IPS-18c (cell line): ENCODE data around the gene ITPKB.
"Not testable (repeated sequence)": the region's sequence is repeated elsewhere in the genome, so short reads cannot be mapped to it uniquely, and the experiment has no call there.

ENCODE experiments used
- H3K4me3 ChIP-seq: 2 replicates; pipeline ENCODE4 v1.7.0; 2013; ENCODE audit warnings: low read depth, mild to moderate bottlenecking, low read length, moderate library complexity; ENCODE audit not compliant: insufficient read depth
- H3K9me3 ChIP-seq: one replicate; pipeline ENCODE4 v1.6.1; 2013; ENCODE audit warnings: mild to moderate bottlenecking, low read length, moderate library complexity; ENCODE audit not compliant: control insufficient read depth, insufficient read depth

ITPKB gene

DNA sequence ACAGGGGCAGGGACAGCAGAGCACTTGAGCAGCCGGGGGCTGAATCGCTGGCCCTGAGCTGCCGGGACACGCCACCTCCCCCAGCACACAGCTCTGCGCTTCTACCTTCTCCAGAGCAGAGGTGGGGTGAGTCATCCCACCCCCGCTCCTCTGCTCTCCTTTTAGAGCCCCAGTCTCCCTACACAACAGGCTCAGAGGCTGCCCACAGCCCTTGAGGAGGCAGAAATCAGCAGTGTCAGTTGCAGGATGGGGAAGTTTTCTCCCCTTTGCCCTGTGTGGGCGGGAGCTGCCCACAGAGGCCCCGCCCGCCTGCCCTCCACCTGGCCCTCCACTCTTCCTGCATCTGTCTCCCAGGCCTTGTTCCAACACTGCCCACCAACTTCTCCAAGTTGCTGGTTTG, 95.9 kb downstream of the ITPKB start:
- Histone ChIP-seq H3K4me3 (no peak overlapping the region), H3K9me3 (no peaks in the 10 kb centered on the region)

DNA sequence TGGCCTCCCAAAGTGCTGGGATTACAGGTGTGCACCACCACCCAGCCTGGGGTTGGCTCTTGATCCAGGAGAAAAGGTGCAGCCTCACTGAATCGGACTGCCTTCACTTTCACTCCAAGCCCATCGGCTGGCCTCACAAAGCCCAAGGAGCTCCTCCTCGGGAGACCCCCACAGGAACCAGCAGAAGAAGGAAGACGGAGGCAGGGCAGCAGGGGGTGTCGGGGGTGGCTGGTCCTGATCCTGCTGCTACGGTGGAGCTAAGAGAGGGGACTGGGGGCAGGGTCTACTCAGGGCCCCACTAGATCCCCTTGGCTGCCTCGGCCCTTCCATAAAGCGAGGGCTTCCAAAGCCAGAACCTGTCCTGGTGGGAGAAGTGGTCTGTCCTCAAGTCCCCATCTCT, 96.7 kb downstream of the ITPKB start:
- H3K9me3 ChIP-seq: no peaks in the 10 kb centered on the region
- no peak overlapping the region for H3K4me3 ChIP-seq

DNA sequence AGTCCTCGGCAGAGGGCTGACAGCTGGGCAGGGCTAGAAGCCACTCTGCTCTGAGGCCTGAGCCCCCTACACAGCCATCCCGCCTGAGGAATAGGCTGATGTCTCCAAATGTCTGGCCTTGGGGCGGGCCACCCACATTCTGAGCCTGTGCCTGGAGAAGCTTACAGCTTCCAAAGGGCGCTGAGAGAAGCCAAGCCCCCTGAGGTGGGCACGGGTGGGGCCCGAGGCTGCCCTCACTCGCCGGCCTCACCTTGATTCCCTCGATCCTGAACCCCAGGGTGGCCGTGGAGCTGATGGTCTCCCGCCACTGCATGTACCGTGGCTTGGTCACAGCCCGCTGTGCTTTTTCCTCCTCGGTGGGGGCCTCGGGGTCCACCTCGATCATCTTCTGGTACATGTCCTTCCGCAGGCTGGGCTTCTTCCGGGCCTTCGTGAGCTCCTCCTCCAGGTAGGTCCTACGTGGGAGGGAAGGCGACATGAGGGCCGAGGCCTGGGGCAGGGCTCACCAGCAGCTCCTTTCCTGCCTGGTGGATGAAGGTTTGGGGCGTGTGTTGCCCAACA, 97.3 kb downstream of the ITPKB start:
- no peaks in the 10 kb centered on the region for H3K9me3 ChIP-seq
- no peak overlapping the region for H3K4me3 ChIP-seq

DNA sequence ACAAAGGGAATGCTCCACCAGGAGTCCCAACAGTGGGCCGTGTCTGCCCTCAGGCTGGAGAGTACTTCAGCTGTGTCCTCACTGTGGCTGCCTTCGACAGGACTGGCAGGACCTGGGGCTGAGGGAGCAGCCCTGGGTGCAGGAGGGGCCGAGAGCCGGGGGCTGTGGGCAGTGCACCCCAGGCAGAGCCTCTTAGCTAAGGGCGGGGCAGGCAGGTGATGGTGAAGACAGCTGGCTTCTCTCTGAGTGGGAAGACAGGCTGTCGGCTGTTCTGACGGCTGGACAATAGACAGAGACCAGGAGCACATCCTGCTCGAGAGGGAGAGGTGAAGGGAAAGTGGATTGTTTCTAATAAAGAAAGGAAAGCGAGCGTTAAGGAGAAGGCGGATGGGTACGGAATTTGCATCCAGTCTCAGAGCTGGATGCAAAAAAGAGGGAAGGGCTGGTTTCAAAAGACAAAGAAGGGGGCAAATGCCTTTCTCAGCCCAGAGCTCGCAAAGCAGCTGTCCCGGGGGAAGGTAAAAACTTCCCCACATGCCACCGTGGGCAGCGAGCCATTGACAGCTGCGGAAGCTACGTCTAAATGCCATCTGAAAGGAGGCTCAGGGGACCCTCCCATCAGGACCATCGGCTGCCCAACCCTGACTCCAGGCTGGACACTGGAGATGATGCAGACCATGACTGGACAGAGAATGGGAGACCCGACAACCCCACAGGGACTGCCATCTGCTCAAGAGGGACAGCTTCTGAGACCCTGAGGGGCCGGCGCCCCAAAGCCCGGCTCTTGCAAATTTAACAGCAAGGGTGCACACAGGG, 98.6 kb downstream of the ITPKB start:
- Histone ChIP-seq H3K4me3 (no peak overlapping the region), H3K9me3 (no peaks in the 10 kb centered on the region)

DNA sequence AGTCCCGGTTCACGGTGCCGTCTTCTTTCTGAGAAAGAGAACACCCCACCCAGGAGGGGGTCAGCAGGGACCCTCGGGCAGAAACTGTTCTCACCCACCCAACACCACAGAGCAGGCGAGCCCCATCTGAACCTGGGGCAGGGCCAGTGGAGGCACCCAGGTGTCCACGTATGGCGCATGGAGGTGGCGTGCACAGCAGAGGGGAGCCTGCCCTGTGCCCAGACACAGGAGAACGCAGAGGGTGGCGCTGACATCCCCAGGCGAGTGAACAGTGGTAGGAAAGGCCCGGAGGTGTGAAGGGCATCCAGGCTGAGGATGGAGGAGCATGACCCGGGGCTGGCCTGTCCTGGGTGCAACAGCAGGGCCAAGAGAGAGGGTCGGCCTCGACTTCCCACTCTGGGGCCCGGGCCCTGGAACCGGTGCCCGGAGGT, 99.4 kb downstream of the ITPKB start:
- no peaks in the 10 kb centered on the region for H3K9me3 ChIP-seq
- H3K4me3 ChIP-seq: no peak overlapping the region

DNA sequence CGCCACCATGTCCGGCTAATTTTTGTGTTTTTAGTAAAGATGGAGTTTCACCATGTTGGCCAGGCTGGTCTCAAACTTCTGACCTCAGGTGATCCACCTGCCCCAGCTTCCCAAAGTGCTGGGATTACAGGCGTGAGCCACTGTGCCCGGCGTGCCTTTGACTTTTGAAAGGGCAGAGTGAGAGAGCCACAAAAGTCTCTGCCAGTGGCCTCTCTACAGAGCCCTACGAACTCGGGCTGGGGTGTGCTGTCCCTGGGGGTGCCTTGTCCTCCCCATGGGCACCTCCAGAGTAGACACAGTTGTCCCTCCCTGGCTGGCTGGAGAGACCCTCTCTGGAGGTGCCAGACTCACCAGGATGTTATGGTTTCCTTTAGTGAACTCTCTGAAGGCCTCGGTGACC, 99.9 kb downstream of the ITPKB start:
- H3K9me3 ChIP-seq, H3K4me3 ChIP-seq: not testable (repeated sequence)

DNA sequence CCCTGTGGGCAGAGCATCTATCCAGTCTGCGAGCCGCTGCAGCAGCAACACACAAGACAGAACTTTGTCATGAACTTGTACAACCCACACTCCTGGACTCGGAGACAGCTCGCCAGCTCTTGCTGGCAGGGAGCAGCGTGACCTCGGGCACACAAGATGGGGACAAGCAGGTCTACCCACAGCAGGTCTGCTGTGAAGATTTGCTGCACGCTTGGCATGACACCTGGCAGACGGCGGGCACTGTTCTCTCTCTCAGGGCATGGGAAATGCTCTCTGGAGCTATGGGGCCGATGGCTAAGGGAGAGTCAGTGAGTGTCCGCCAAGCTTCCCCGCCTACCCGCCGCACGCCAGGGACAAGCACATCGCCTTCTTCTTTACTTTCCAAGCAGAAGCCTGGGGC, 100.5 kb downstream of the ITPKB start:
- no peaks in the 10 kb centered on the region for H3K9me3 ChIP-seq
- no peak overlapping the region for H3K4me3 ChIP-seq

DNA sequence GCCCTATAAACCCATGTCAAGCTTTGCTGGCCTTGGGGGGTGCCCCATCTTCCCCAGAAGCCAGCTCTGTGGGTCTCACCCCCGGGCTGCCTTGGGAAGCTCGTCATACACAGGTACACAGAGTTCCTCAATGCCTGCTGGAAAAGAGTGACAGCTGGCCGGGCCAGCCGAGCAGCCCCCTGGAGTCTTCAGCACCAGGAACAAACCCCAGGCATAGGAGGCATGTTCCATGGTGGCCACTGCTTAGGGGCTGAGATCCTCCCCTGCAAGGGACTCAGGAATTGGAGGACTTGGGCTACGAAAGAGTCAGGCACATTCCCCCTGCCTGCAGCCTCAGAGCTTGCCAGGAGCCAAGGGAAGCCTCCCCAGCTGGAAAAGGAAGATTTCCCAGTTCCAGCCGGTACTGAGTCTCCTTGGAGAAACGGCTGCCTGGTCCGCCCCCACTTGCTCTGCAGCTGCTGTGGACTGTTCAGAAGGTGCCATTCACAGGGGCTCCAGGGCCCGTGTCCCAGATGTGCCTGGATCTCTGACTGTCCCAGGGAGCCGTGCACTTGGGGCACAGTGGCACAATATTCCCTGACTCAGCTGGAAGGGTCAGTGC, 101.0 kb downstream of the ITPKB start:
- Histone ChIP-seq H3K9me3 (no peaks in the 10 kb centered on the region), H3K4me3 (no peak overlapping the region)

DNA sequence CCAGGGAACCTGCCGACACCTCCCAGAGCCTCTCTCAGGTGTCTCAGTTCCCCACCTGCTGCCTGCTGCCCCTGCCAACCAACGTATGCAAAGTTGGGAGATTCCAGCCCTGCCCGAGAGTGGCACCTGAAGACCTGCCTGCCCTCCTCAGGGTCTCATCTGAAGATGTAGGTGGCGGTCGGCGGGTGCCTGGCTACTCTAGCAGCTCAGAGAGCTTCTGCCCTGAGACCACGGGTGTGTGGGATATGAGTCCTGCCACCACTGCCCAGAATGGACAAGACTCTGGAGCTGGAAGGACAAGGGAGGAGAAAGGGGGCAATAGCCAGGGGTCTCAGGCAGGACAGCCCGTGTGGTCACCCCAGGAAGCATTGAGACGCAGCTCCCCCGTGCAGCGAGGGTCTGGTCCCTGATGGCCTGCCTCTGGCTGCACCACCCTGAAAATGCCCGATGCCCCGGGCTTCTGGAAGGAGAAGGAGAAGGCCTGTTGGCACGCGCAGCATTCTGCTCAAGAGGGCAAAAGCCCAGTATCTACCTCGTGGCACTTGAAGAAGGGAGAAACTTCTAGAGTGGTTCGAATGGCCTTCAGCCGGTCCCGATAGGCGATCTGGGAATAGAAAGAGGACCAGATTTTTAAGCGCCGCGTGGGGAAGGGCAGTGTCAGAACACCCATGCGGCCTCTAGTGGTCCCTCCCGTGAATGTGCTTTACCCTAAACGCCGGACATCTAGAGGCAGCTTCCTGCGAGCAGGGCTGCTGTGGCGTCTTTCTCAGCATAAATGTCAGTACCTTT, 101.7 kb downstream of the ITPKB start:
- H3K4me3 ChIP-seq: no peak overlapping the region
- no peaks in the 10 kb centered on the region for H3K9me3 ChIP-seq

DNA sequence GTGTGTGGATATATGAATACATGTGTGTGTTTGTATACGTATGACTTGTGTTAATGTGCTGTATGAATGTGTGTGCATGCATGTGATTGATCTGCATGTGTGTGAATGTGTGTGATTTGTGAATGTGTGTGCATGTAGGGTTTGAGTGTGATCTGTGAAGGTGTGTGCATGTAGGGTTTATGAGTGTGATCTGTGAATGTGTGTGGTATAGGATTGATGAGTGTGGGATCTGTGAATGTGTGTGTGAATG, 102.3 kb downstream of the ITPKB start:
- Histone ChIP-seq H3K4me3 (no peak overlapping the region), H3K9me3 (peaks cover 2% of the 10 kb centered on the region)

DNA sequence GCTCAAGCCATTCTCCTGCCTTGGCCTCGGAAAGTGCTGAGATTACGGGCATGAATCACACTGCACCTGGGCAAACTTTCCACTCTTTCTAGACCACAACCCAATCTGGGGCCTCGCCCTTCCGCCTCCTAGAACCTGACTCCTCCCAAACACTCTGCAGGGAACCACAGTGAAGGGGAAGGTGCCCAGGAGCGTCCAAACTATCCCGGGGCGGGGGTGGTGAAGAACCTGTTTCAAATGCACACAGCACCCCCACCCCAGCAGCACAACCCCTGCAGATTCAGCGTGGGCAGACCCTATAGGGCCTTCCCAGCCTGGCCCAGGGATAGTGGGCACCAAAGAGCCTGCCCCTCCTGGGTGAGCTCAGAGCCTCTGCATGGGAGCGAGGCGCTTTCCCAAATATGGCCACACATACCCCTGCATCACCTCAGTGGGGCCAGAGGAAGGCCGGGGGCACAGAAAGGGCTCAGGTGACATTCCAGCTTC, 103.6 kb downstream of the ITPKB start:
- Histone ChIP-seq H3K9me3 (peaks cover 2% of the 10 kb centered on the region), H3K4me3 (no peak overlapping the region)

DNA sequence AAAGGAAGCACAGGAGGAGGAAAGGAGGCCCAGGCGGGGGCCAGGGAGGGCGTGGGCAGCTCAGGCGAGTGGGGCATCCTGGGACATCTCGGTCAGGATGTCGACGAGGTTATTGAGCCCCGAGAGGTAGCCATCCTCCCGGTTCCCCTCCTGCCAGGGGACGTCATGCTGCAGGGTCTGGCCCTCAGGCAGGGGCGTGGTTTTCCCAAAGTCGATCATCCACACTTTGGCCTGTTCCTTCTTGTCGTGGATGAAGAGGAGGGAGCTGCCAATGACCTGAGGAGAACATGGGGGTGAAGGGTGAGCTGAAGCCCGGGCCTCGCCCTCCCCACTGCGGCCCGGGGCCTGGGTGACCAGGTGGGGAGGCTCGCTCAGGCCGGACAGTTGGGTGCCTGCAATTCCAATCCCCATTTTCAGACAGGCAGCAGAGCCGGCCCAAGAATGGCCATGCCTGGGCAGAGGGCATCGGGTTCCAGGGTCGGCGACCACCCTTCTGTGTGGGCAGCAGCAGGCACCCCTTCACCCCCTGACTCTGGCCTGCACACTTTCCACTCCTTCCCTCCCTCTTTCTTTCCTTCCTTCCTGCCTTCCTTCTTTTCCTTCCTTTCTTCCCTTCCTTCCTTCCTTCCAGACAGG, 104.4 kb downstream of the ITPKB start:
- Histone ChIP-seq H3K4me3 (no peak overlapping the region), H3K9me3 (peaks cover 2% of the 10 kb centered on the region)

DNA sequence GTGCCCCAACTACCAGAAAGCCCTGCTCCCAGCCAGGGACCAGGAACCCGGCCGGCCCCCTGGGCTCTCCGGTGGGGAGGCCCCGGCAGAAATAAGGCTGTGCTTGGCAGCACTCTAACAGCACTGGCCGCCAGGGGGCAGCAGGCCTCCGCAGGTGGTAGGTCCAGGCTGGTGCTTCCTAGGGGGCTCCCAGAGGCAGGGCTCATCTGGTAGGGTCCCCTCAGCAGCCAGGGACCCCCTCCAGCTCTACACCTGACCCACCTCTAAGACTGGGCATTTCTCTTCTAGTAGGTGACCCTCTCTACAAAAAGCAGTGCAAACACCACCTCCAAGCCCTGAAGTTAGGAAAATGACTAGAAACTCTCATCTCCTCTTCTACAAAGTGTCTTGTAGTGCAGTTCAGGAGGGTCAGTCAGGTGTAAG, 104.9 kb downstream of the ITPKB start:
- Histone ChIP-seq H3K4me3 (no peak overlapping the region), H3K9me3 (peaks cover 2% of the 10 kb centered on the region)

DNA sequence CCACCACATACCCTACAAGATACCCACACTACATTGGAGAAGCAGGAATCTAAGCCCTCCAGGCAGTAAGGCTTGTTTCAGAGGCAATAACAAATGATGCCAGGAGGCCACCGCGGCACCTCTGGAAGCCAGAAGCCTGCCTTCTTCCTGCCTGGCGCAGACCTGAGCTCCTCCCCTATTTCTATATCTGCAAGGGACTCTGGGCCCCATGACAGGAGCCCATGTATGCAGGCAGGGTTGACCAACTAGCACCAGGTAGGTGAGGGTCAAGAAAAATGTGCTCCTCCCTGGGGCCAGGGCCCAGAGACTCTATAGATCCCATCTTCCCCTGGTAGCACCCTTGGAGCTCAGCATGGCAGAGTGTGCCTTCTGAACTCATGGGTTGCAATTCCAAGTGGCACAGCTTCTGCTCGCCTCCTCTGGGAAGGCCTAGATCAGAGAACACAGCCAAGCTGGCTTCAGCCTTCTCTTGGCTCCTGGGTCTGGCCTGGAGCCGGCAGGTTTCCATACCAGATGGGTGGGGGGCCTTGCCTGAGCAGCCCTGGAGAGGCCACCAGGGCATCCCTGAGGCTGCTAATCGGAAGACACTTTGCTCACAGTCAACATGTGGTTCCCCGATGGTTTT, 105.4 kb downstream of the ITPKB start:
- Histone ChIP-seq H3K4me3 (no peak overlapping the region), H3K9me3 (peaks cover 2% of the 10 kb centered on the region)

DNA sequence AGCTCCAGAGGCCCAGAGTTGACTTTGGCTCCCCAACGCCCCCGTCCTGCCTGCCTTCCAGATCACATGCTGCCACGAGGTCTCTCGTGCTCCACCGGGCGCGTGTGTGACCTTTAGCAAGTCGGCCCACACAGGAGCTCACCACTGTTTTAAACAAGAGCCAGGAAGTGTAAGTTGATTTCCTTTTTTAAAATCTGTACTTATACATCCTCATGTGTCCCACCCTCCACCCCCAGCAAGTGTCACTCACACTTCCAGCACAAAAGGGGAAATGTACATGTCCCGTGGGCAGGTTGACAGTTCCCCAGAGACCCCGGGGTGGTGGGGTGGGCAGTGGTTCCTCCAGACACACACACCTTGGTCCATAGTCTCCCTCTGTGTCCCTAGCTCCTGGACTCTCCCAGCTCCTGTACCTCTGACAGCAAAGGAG, 106.1 kb downstream of the ITPKB start:
- H3K4me3 ChIP-seq: no peak overlapping the region
- peaks cover 2% of the 10 kb centered on the region for H3K9me3 ChIP-seq

DNA sequence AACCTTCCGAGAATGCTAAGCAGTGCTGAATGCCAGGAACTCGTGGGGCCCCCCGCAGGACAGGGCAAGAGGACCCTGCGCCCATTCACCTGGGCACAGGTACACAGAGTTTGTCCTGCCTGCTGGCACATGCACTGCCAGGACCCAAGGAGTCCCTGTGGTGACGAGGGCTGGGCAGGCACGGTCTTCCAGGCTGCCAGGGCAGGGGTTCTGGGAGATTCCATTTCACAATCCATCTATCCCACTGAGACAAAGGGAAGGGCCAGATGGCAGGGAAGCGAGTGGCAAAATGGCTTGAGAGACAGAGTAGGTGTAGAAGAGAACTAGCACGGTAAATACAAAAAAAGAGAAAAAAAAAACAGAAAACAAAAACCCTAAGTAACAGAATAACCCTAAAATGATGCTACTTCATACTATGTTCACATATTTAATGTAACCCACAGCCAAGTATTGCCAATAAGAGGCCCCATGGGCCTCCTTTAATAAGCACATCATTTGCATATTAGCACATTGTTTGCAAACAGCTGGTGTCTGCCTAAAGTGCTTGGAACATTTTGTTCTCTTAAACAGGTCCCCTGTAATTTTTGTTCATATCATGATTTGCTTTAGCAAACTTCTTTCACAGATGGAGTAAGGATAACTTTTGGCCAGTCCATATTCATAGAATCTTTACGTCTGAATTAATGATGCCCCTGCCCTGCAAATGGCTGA, 106.8 kb downstream of the ITPKB start:
- Histone ChIP-seq H3K9me3 (peaks cover 2% of the 10 kb centered on the region), H3K4me3 (no peak overlapping the region)
